GM12801 (cell line): ENCODE measurements around the gene ANKRD61.

Experiments
- TF ChIP-seq, protein P1 (sequence below): IDR thresholded peaks from one replicate; pipeline ENCODE4 v1.5.1; 2011; ENCODE audit warnings: control low read depth; ENCODE audit not compliant: insufficient read length; ENCODE audit errors: extremely low read depth

The ANKRD61 gene

DNA sequence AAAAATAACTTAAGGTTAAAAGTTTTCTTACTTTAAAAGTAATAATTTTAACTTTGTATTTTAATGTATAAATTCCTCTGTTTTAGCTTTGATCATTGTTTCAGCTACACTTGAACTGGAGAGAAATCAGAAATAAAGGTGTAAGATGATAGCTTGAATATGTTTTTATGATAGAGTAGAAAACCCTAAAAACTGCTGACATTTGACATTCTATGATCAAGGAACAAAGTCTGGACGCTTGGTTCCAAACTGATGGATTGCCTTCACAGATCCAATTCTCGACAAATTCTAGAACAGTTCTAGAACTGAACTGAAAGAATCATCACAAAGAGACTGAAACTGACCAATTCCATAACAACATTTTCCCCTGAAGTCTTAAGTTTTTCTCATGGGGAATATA, at the start of gene ANKRD61:
TSS of gene ANKRD61 (plus strand) at position 389 of the 400 bp plus-strand sequence. CDS start at position 389, 0 bp downstream.
- TF ChIP-seq, protein P1, sequence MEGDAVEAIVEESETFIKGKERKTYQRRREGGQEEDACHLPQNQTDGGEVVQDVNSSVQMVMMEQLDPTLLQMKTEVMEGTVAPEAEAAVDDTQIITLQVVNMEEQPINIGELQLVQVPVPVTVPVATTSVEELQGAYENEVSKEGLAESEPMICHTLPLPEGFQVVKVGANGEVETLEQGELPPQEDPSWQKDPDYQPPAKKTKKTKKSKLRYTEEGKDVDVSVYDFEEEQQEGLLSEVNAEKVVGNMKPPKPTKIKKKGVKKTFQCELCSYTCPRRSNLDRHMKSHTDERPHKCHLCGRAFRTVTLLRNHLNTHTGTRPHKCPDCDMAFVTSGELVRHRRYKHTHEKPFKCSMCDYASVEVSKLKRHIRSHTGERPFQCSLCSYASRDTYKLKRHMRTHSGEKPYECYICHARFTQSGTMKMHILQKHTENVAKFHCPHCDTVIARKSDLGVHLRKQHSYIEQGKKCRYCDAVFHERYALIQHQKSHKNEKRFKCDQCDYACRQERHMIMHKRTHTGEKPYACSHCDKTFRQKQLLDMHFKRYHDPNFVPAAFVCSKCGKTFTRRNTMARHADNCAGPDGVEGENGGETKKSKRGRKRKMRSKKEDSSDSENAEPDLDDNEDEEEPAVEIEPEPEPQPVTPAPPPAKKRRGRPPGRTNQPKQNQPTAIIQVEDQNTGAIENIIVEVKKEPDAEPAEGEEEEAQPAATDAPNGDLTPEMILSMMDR: no peak

DNA sequence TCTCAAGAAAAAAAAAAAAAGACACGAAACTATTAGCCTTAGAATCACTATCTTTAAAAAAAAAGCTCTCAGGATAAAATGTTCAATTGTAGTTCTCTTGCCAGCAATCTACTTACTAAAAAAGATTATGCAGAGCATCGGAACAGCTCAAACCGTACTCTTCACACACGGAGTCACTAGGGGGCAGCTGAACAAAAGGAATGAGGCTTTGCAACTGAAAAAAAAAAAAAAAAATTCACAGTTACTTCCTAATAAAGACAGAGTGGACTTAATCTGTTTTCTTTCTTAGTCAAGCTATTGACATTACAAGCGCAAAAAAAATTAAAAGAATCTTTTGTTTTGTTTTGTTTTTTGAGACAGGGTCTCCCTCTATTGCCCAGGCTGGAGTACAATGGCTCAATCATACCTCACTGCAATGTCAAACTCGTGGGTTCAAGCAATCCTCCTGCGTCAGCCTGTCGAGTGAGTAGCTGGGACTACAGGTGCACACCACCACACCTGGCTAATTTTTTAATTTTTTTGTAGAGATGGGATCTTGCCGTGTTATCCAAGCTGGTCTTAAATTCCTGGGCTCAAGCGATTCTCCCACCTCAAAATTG, 33.9 kb upstream of the ANKRD61 start:
- TF ChIP-seq, protein P1: no peak

DNA sequence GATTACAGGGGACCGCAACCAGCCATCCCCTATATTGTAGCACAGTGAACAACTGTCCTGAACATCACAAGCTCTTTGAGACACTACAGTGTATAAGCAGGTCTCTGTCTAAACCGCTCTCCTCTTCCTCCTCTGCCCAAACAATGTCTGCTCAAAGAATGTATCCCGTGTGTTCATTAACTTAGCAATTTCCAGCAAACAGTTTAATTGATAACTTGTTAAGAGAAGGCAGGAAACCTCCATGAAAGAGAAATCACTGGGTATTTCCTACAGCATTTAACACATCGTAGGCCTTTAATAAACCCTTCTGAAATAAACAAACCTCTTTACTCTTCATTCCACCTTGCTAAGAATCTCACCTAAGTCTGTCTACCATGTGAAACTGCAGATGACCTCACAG, 23.8 kb upstream of the ANKRD61 start:
- TF ChIP-seq, protein P1: no peak

GRCh38 chr7:6008668-6009611, 22.2 kb upstream of the ANKRD61 start, which contains the start of the genes AIMP2 and PMS2:
AIMP2 (plus strand) TSS chr7:6009272; CDS start chr7:6009364, 92 bp downstream.
PMS2 (minus strand) TSS chr7:6009049; CDS start chr7:6009019, 30 bp downstream.
- TF ChIP-seq, protein P1: no peak

DNA sequence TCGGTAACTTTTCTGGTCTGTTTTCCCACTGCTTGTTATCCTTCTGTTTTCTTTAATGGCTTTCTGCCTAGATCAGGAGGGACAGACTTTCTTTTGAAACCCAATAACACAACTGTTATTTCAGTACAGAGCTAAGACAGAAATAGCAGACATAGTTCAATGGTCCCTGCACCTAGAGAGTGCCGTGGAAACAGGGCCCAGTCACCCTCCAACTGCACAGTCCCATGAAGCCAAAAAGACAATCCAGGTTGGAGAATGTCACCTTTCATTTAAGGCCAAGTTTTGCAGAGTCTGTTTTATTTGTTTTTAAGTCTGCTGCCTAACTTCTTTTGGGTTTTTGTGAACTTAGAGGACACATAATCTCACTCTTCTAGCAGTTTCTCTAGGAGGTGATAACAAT, 19.6 kb upstream of the ANKRD61 start:
- TF ChIP-seq, protein P1: no peak

- TF ChIP-seq, protein P1: no peak
These were observed 18.6 kb upstream of the ANKRD61 start for GRCh38 chr7:6012355-6013104.
